ENCODE measurements around the gene CSF2.
A peak's percentile ranks its signal among the peaks of the same experiment; 100 is the strongest.

CSF2 gene

DNA sequence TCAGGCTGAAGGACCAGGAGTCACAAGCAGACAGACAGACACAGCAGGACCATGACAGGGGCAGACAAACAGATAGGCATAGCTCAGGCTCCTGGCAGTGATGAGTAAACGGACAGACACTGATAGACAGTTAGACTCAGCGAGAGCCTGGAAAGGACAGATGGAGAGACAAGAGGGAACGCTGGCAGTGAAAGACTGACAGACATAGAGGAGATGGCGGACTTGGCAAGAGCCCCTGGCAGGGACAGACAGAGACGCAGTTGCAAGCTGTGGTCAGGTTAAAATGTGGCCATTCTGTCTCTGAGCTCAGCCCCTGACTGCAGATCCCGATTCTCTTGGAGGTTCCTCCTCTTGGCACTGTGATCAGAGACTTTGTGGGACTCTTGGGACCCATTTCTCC lies 13.6 kb downstream of the CSF2 start:
- no peak for DNase-seq (ENCODE audit: low read depth)
- TF ChIP-seq CTCF (conservative IDR thresholded peaks at IDR 0.05; ENCODE audit: low read depth, low read length): no peak
- H3K4me3 ChIP-seq (ENCODE audit: low read length): no peak overlapping the region

GRCh38 chr5:132087661-132088060 lies 14.1 kb downstream of the CSF2 start:
- no peak for TF ChIP-seq CTCF (conservative IDR thresholded peaks at IDR 0.05; ENCODE audit: low read depth, low read length)
- no peak for DNase-seq (ENCODE audit: low read depth)
- no peak overlapping the region for H3K4me3 ChIP-seq (ENCODE audit: low read length)

DNA sequence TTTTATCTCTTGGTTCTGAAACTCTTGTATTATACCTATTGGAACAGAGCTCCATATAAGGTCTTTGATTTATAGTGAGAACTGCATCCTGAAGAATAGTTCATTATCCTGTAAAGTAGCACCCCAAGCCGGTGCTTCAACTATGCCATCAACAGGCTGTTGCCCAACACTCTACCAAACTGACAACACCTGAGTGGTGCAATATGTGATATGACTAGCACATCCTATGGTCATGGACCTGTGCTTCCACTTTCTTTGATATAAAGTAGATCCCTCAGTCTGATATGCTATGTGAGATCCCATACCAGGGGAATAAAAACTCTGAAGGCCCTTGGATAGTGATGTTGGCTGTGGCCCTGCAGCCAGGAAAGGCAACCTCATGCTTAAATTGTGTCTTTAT lies 15.8 kb downstream of the CSF2 start:
- DNase-seq (ENCODE audit: low read depth): no peak
- no peak overlapping the region for H3K4me3 ChIP-seq (ENCODE audit: low read length)
- no peak for TF ChIP-seq CTCF (conservative IDR thresholded peaks at IDR 0.05; ENCODE audit: low read depth, low read length)

GRCh38 chr5:132090107-132090506 lies 16.5 kb downstream of the CSF2 start:
- no peak for TF ChIP-seq CTCF (conservative IDR thresholded peaks at IDR 0.05; ENCODE audit: low read depth, low read length)
- no peak for DNase-seq (ENCODE audit: low read depth)
- H3K4me3 ChIP-seq (ENCODE audit: low read length): no peak overlapping the region

DNA sequence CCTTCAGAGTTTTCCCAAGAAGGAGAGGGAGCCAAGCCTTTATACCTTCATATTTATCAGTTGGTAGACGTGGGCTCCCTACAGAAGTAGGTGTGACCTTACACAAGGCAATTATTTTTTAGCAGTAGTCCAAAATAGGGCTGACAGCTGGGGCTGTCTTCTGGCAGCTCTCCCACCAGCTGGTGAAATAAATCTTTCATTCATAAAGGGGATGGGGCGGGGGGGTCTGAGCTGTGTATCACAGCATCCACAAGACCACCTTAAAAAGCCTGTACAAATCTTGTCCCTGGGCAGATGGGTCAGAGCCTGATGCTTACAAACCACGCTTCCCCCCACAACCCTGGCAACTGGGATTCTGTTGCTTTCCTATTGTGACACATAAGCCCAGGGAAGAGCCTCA lies 19.7 kb downstream of the CSF2 start:
- TF ChIP-seq CTCF (conservative IDR thresholded peaks at IDR 0.05; ENCODE audit: low read depth, low read length): no peak

DNA sequence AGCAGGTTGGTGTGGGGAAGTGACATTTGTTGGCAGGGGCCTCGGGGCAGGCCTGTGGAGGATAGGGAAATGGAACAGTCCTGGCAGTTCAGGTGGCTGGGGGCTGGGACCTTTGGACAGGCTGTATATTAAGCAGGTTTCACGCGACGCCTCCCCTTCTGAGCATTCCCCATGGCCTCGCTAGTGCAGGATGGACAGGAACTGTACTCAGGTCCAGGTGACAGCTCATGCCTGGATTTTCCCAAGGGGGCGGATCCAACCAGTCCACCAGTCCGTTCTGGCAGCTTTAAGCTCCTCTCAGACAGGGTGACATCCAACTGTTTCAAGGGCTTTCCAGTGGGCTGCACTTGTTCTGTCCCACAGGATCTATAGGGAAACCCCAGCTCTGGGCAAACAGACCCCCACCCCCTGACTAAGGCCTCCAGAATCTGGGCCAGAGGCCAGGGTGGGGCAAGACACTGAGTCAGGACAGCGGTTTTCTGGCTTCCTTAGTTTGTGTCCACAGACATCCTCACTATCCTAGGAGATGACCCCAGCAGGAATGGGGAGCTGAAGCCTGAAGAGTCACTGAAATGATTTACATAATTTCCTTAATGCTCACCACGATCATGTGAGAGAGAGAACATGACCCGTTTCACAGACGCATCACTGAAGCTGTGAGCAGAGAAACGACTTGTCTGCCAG lies 20.9 kb downstream of the CSF2 start:
- H3K4me3 ChIP-seq (ENCODE audit: low read length): no peak overlapping the region
- peak; percentile 27 for DNase-seq (ENCODE audit: low read depth)
- TF ChIP-seq CTCF (conservative IDR thresholded peaks at IDR 0.05; ENCODE audit: low read depth, low read length): no peak

More for the DNA sequence above, 19.7 kb downstream of the CSF2 start:
- H3K4me3 ChIP-seq (ENCODE audit: low read length): no peak overlapping the region
- DNase-seq (ENCODE audit: low read depth): no peak

DNA sequence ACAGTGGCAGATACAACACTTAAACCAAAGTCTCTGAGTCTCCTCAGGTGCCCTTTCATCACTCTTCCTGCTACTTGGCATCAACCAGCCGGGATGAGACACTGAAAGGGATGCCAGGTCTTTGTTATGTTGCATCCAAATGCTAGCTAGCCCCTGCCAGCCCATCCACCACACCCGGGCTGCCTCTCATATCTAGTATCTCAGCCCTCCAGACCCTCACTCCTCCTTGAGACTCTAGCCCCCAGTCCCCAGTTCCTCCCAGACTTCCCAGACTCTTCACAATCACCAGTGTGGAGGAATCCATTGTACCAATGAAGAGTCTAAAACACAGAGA lies 21.5 kb downstream of the CSF2 start:
- DNase-seq (ENCODE audit: low read depth): no peak
- no peak for TF ChIP-seq CTCF (conservative IDR thresholded peaks at IDR 0.05; ENCODE audit: low read depth, low read length)
- no peak overlapping the region for H3K4me3 ChIP-seq (ENCODE audit: low read length)

All from retinal pigment epithelial cell (primary cell).